Inferior parietal cortex (tissue), 1 donor: ENCODE results near the gene MYBPC1.
"Not testable (repeated sequence)": the region's sequence is repeated elsewhere in the genome, so short reads cannot be mapped to it uniquely, and the experiment has no call there.

Experiments
- DNase-seq: peaks from one replicate; pipeline ENCODE4 v3.0.0-alpha.2; 2016; ENCODE audit errors: extremely low spot score

The MYBPC1 gene

GRCh38 chr12:101594700-101595099 is at the start of gene MYBPC1:
Gene MYBPC1, plus strand, starts transcription at chr12:101594971. Its CDS starts 100 bp downstream, at chr12:101595071.
- DNase-seq, result no peak

DNA sequence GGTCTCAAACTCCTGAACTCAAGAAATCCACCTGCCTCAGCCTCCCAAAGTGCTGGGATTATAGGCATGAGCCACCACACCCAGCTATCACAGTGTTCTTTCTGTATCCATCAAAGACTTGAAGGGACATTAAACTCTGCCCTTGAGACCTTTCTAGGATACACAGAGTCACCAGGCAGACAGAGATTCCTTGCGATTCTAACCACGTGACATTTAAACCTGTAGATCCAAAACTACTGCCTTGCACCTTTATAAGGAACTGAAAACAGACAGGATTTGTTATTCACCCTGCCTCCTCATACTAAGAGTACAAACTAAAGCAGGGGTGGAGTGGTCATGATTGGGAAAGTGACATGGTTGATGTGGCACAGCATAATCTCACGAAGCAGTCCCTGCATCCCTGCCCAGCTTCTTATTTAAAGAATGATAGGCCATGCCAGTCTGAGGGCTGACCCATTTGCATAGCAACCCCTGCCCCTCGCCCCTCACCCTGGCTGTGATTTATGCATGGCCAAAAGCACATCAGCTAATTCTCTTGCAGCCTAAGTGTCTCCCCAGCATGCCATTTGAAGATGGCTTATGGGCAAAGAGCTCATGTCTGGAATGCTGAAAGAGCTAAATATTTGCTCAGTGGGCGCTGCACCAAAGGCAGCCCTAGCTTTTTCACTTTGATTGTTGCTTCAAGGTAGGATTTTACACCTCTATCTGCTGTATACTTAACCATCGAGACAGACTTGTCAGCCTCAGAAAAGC is 43.2 kb upstream of the MYBPC1 start:
- DNase-seq, result no peak

DNA sequence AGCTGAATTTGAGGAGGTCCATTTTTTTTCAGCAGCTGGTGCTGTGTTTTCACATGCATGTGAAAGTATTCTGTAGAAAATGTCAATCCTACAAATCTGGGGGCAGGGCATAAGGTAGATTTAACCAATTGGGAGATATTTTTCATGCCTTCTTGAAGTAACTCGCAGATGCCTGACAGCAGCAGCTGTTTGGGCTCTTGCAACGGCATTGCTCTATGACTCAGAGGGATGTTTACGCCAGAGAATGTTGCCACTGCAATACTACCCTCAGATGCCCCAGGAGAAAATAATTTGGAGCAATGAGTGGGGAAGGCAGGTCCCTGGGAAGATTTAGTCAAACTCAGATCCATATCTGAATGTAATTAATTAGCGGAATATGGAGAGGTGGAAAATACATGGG is 42.5 kb upstream of the MYBPC1 start:
- no peak for DNase-seq

- DNase-seq, result no peak
Measured at GRCh38 chr12:101557094-101557493, 37.7 kb upstream of the MYBPC1 start.

DNA sequence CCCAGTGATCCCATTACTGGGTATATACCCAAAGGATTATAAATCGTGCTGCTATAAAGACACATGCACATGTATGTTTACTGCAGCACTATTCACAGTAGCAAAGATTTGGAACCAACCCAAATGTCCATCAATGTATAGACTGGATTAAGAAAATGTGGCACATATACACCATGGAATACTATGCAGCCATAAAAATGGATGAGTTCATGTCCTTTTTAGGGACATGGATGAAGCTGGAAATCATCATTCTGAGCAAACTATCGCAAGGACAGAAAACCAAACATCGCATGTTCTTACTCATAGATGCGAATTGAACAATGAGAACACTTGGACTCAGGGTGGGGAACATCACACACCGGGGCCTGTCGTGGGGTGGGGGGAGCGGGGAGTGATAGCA is 36.0 kb upstream of the MYBPC1 start:
- not testable (repeated sequence) for DNase-seq

DNA sequence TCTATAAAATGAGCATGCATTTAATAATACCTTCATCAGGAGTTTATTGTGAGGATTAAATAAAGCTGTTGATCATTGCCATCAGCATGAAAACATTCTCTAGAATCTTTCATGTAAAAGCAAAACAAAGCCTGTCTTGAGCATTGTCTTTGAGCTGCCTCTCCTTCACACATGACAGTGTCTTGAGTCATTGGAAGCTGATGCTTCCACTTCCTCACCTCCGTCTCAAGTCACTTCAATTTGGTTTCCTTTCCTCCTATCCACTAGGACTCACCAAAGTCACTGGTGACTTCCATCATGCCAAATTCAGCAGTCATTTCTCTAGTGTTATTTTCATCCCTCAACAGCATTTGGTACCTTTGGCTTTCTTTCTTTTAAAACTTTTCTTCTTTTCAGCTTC is 31.6 kb upstream of the MYBPC1 start:
- no peak for DNase-seq

- no peak for DNase-seq
Measured at GRCh38 chr12:101564912-101565311, 29.9 kb upstream of the MYBPC1 start.

DNA sequence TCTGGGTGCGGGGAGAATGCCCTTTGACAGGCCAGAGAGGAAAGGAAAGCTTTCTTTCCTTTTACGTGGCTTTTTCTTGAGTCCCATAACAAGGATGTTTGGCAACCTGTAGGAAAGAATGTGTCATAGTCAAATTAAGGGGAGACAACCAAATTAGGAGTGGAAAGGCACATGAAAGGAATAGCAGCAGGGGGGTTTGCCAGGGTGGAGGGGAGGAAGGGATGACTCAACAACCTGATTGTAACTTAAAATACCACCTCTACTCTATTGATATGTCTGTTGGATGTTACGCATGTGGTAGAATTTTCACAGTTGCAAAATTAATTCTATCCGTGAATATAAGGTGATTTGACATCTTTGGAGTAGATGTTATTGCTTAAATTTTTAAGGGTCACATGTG is 28.5 kb upstream of the MYBPC1 start:
- DNase-seq, result no peak

- DNase-seq, result no peak
Measured at GRCh38 chr12:101567918-101568317, 26.9 kb upstream of the MYBPC1 start.

DNA sequence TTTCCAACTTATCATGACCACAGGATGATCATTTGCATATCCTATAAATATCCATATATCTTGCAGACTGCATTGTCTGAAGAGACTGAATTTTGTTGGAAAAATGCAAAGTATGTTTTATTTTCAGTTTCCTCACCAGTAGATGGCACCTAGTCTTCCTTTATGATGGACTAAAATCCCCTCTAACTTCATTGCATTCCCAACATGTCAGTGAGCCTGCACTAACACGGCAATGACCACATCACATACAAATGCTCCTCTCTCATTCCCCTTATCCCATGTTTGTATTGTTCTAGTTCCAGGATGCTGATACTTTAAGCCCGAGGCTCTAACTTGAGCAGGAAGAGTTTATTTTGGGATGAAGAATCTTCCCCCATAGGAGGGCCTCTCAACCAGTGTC is 24.7 kb upstream of the MYBPC1 start:
- DNase-seq, result peak; percentile 60

GRCh38 chr12:101571105-101571504 is 23.7 kb upstream of the MYBPC1 start:
- no peak for DNase-seq

GRCh38 chr12:101573743-101574142 is 21.0 kb upstream of the MYBPC1 start:
- no peak for DNase-seq

- no peak for DNase-seq
Measured at GRCh38 chr12:101578417-101578816, 16.4 kb upstream of the MYBPC1 start.

GRCh38 chr12:101581190-101581589 is 13.6 kb upstream of the MYBPC1 start:
- DNase-seq, result no peak

DNA sequence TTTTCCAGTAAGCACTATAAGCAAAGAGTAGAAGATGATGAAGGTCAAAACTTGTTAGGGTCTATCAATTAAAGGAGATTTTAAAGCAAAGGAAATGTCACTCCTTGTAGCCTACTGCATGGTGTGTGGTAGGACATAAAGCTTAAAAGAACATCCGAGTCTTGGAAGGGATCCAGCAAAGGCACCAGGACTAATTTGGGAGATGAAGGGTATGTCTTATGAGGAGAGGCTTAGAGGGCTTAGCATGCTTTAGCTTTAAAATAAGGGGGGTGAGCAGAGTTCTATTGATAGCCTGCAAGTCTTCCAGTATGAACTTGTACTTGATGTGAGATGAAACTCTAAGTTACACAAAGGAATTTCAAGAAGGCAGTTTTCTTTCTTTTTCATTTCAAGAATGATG is 11.8 kb upstream of the MYBPC1 start:
- no peak for DNase-seq

DNA sequence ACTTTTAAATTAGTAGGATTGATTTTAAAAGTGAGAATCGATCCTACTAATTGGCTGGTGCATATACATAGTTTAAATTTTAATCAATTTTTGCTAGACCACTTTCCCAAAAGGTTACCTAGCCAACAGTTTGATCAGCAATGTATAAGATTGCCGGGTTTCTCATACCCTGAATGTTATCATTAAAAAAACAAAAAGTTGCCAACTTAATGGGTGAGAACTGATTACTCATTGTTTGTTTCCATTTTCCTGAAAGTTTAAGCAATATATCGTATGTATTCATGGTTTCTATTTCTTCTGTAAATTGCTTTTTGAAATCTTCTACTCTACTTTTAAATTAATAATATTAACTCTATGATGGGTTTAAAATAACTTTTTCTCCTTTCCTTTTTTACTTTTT is 4.4 kb upstream of the MYBPC1 start:
- no peak for DNase-seq

DNA sequence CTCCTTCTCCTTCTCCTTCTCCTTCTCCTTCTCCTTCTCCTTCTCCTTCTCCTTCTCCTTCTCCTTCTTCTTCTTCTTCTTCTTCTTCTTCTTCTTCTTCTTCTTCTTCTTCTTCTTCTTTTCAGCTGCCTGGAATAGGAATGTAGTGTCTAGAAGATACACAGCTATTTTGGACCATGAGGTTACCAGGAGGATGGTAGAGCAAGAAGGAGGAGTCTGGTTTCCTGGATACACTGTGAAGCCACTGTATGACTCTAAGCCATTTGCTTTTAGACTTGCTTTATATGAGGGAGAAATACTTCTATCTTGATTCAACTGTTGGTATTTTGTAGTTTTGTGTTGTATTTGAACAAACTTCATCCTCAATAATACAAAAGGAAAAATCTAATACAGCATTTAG is 3.0 kb upstream of the MYBPC1 start:
- no peak for DNase-seq

DNA sequence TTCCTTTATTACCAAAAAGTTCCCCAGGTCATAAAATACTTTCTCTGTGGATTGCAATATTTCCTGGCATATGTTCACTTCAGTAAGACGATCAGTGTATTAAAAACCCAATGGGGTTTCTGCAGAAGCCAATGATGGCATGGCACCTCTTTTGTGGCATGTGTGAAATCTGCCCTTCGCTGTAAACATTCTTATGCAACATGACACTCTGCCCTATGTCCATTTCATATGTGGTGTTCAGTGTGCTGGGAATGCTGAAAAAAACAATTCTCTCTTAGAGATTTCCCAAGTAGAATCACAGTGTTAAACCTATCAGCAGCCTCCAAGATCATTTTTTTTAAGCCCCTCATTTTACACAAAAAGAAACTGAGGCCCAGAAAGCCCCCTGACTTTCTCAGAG is 2.3 kb upstream of the MYBPC1 start:
- DNase-seq, result no peak

GRCh38 chr12:101592921-101593320 is 1.9 kb upstream of the MYBPC1 start:
- no peak for DNase-seq

- no peak for DNase-seq
Measured at GRCh38 chr12:101596172-101596571, 1.4 kb downstream of the MYBPC1 start.

GRCh38 chr12:101597164-101597563 is 2.4 kb downstream of the MYBPC1 start:
- no peak for DNase-seq

GRCh38 chr12:101598483-101598882 is 3.7 kb downstream of the MYBPC1 start:
- DNase-seq, result no peak

DNA sequence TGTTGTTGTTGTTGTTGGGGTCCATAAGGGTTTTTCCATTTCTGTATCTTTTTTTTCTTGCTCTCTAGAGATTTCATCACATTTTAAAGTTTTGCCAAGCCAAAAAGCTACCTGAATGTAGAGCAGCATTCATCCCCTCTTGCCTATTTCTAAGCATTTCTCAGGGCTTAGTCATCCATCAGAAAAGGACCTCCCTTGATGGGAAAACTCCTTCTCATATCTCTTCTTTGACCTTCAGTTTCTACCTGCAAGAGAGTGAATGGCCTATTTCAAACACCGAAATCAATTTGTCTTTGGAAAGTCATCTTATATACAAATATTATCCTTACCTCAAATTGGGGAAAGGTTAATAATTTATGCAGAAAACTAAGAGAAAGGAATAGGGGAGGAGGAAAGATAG is 4.5 kb downstream of the MYBPC1 start:
- DNase-seq, result no peak
